Central memory CD8-positive, alpha-beta T cell (primary cell): Measurements from ENCODE around the gene POTEI.
"Not testable (repeated sequence)": the region's sequence is repeated elsewhere in the genome, so short reads cannot be mapped to it uniquely, and the experiment has no call there.

Experiments used
- ATAC-seq: fragments of 150-1000 bp; cut with Tn5 transposase; replicated peaks from 2 replicates; pipeline ENCODE4 v1.10.0; 2022; ENCODE audit warnings: mild to moderate bottlenecking, moderate FRiP score, moderate number of reproducible peaks; ENCODE audit not compliant: poor library complexity, severe bottlenecking; ENCODE audit errors: extremely low read depth
- DNase-seq, 2 donors: peaks; one replicate each; pipeline ENCODE4 v3.0.0; 2021; ENCODE audit warnings: low spot score in 2 of 2
- H3K27ac Mint-ChIP-seq: one replicate; pipeline ENCODE4 v1.8.0; 2022; ENCODE audit warnings: low read depth, mild to moderate bottlenecking, moderate library complexity, mixed read lengths
- H3K27me3 Mint-ChIP-seq: one replicate; pipeline ENCODE4 v1.8.0; 2022; ENCODE audit warnings: mixed read lengths
- H3K36me3 Mint-ChIP-seq: one replicate; pipeline ENCODE4 v1.8.0; 2022; ENCODE audit warnings: mild to moderate bottlenecking, moderate library complexity, mixed read lengths; ENCODE audit not compliant: insufficient read depth
- H3K4me1 Mint-ChIP-seq: one replicate; pipeline ENCODE4 v1.8.0; 2022; ENCODE audit warnings: mixed read lengths
- H3K4me3 Mint-ChIP-seq: one replicate; pipeline ENCODE4 v1.8.0; 2022; ENCODE audit warnings: mild to moderate bottlenecking, moderate library complexity, mixed read lengths
- H3K9me3 Mint-ChIP-seq: one replicate; pipeline ENCODE4 v1.8.0; 2022; ENCODE audit warnings: mixed read lengths

POTEI gene

GRCh38 chr2:130529545-130529944 is 20.4 kb upstream of the POTEI start:
- H3K4me1 Mint-ChIP-seq, H3K36me3 Mint-ChIP-seq, DNase-seq, H3K27ac Mint-ChIP-seq, H3K9me3 Mint-ChIP-seq, ATAC-seq, H3K27me3 Mint-ChIP-seq, H3K4me3 Mint-ChIP-seq: not testable (repeated sequence)

- H3K9me3 Mint-ChIP-seq, H3K27me3 Mint-ChIP-seq, ATAC-seq: not testable (repeated sequence)
Observed at GRCh38 chr2:130527365-130527967, 18.3 kb upstream of the POTEI start.

GRCh38 chr2:130522390-130522789 is 13.3 kb upstream of the POTEI start:
- H3K27me3 Mint-ChIP-seq, H3K27ac Mint-ChIP-seq, H3K36me3 Mint-ChIP-seq, H3K9me3 Mint-ChIP-seq, H3K4me1 Mint-ChIP-seq, DNase-seq, ATAC-seq, H3K4me3 Mint-ChIP-seq: not testable (repeated sequence)

More at GRCh38 chr2:130527365-130527967, 18.3 kb upstream of the POTEI start:
- DNase-seq, H3K36me3 Mint-ChIP-seq, H3K4me3 Mint-ChIP-seq, H3K27ac Mint-ChIP-seq, H3K4me1 Mint-ChIP-seq: not testable (repeated sequence)

GRCh38 chr2:130520992-130521391 is 11.9 kb upstream of the POTEI start, which contains the start of gene CFC1B:
Gene CFC1B (plus strand): TSS chr2:130521222. CDS start chr2:130521485, 263 bp downstream.
- H3K9me3 Mint-ChIP-seq, H3K27me3 Mint-ChIP-seq, DNase-seq, H3K27ac Mint-ChIP-seq, H3K36me3 Mint-ChIP-seq, H3K4me1 Mint-ChIP-seq, ATAC-seq, H3K4me3 Mint-ChIP-seq: not testable (repeated sequence)

GRCh38 chr2:130518516-130519106 is 9.5 kb upstream of the POTEI start:
- not testable (repeated sequence) for H3K36me3 Mint-ChIP-seq, H3K4me1 Mint-ChIP-seq, H3K9me3 Mint-ChIP-seq, H3K4me3 Mint-ChIP-seq, H3K27ac Mint-ChIP-seq, DNase-seq, ATAC-seq, H3K27me3 Mint-ChIP-seq

GRCh38 chr2:130511747-130512451 is 2.8 kb upstream of the POTEI start:
- not testable (repeated sequence) for DNase-seq, H3K27me3 Mint-ChIP-seq, H3K9me3 Mint-ChIP-seq, H3K36me3 Mint-ChIP-seq, ATAC-seq, H3K27ac Mint-ChIP-seq, H3K4me3 Mint-ChIP-seq, H3K4me1 Mint-ChIP-seq

GRCh38 chr2:130510807-130511746 is 1.9 kb upstream of the POTEI start:
- not testable (repeated sequence) for H3K36me3 Mint-ChIP-seq, H3K4me3 Mint-ChIP-seq, DNase-seq, H3K4me1 Mint-ChIP-seq, H3K27ac Mint-ChIP-seq, ATAC-seq, H3K9me3 Mint-ChIP-seq, H3K27me3 Mint-ChIP-seq

- not testable (repeated sequence) for ATAC-seq, H3K36me3 Mint-ChIP-seq, H3K9me3 Mint-ChIP-seq, H3K4me3 Mint-ChIP-seq, DNase-seq, H3K4me1 Mint-ChIP-seq, H3K27me3 Mint-ChIP-seq, H3K27ac Mint-ChIP-seq
Observed at GRCh38 chr2:130491073-130491472, 18.1 kb downstream of the POTEI start.

GRCh38 chr2:130455413-130455812 is 53.7 kb downstream of the POTEI start:
- H3K9me3 Mint-ChIP-seq, H3K4me1 Mint-ChIP-seq, DNase-seq, H3K27ac Mint-ChIP-seq, H3K4me3 Mint-ChIP-seq, H3K36me3 Mint-ChIP-seq, H3K27me3 Mint-ChIP-seq, ATAC-seq: not testable (repeated sequence)

GRCh38 chr2:130454712-130455083 is 54.4 kb downstream of the POTEI start:
- not testable (repeated sequence) for H3K27ac Mint-ChIP-seq, H3K4me1 Mint-ChIP-seq, ATAC-seq, H3K27me3 Mint-ChIP-seq, H3K9me3 Mint-ChIP-seq, DNase-seq, H3K4me3 Mint-ChIP-seq, H3K36me3 Mint-ChIP-seq

GRCh38 chr2:130453955-130454711 is 55.0 kb downstream of the POTEI start:
- not testable (repeated sequence) for H3K4me1 Mint-ChIP-seq, H3K9me3 Mint-ChIP-seq

GRCh38 chr2:130452897-130453296 is 56.2 kb downstream of the POTEI start:
- H3K27me3 Mint-ChIP-seq, H3K4me1 Mint-ChIP-seq, H3K36me3 Mint-ChIP-seq, H3K27ac Mint-ChIP-seq, H3K9me3 Mint-ChIP-seq, ATAC-seq, DNase-seq, H3K4me3 Mint-ChIP-seq: not testable (repeated sequence)

More at GRCh38 chr2:130453955-130454711, 55.0 kb downstream of the POTEI start:
- not testable (repeated sequence) for H3K4me3 Mint-ChIP-seq, H3K27me3 Mint-ChIP-seq, H3K27ac Mint-ChIP-seq, DNase-seq, ATAC-seq, H3K36me3 Mint-ChIP-seq
